ENCODE data around the gene EYS. TPM values are rescaled to one million over a fixed set of nuclear protein-coding genes. Genes with fewer than 3 reads are reported as not detected.

The EYS gene
- total RNA-seq, 2 experiments from 2014 or later: not detected

DNA sequence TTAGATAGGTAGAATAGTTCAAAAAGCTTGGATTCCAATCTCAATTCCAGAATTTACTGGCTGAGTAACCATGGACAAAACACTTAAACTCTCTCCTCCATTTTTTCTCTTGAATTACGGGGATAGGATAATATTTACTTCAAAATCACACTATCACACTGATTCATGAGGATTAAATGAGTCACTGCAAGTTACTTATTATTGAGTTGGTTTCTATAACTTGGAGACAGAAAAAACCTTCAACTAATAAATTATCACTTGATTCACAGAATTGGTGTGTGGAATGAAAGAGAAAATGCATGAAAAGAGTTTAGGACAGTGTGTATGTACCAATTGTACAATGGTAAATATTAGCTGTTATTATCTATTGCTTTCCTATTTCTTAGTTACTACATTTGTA, 1486.2 kb downstream of the EYS start:
- Mint-ChIP-seq H3K27ac (no peak overlapping the region), H3K9me3 (peaks cover 8% of the 10 kb centered on the region), H3K4me1 (ENCODE audit: low read depth) (no peaks in the 10 kb centered on the region), H3K27me3 (no peaks in the 10 kb centered on the region), H3K4me3 (no peak overlapping the region), H3K36me3 (ENCODE audit: low read depth) (no peaks in the 10 kb centered on the region)
- H3K27me3 ChIP-seq (ENCODE audit: control insufficient read depth in 1 of 2, insufficient read depth in 2 of 2, low read length in 2 of 2): no peaks in the 10 kb centered on the region
- ATAC-seq (ENCODE audit: poor library complexity) (no peak), DNase-seq (no peak)
- intact Hi-C loops (cut with DNase I, micrococcal nuclease): no loop called here
- TF ChIP-seq, protein P1, sequence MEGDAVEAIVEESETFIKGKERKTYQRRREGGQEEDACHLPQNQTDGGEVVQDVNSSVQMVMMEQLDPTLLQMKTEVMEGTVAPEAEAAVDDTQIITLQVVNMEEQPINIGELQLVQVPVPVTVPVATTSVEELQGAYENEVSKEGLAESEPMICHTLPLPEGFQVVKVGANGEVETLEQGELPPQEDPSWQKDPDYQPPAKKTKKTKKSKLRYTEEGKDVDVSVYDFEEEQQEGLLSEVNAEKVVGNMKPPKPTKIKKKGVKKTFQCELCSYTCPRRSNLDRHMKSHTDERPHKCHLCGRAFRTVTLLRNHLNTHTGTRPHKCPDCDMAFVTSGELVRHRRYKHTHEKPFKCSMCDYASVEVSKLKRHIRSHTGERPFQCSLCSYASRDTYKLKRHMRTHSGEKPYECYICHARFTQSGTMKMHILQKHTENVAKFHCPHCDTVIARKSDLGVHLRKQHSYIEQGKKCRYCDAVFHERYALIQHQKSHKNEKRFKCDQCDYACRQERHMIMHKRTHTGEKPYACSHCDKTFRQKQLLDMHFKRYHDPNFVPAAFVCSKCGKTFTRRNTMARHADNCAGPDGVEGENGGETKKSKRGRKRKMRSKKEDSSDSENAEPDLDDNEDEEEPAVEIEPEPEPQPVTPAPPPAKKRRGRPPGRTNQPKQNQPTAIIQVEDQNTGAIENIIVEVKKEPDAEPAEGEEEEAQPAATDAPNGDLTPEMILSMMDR (IDR thresholded peaks at IDR 0.05): no peak
- POLR2A ChIA-PET: no interaction called here
- no peaks in the 10 kb centered on the region for H3K36me3 ChIP-seq (ENCODE audit: insufficient read depth, low read length)
- H3K4me3 ChIP-seq (ENCODE audit: low read length): no peak overlapping the region
- H3K27ac ChIP-seq (ENCODE audit: low read depth in 1 of 2, low read length in 2 of 2): no peak overlapping the region
- peaks cover 0 to 3% of the 10 kb centered on the region in 2 experiments for H3K9me3 ChIP-seq (ENCODE audit: control insufficient read depth in 1 of 2, insufficient read depth in 1 of 2, low read length in 2 of 2)
- H3K4me1 ChIP-seq (ENCODE audit: insufficient read depth, low read length): no peaks in the 10 kb centered on the region
- CTCF ChIA-PET: no interaction called here

DNA sequence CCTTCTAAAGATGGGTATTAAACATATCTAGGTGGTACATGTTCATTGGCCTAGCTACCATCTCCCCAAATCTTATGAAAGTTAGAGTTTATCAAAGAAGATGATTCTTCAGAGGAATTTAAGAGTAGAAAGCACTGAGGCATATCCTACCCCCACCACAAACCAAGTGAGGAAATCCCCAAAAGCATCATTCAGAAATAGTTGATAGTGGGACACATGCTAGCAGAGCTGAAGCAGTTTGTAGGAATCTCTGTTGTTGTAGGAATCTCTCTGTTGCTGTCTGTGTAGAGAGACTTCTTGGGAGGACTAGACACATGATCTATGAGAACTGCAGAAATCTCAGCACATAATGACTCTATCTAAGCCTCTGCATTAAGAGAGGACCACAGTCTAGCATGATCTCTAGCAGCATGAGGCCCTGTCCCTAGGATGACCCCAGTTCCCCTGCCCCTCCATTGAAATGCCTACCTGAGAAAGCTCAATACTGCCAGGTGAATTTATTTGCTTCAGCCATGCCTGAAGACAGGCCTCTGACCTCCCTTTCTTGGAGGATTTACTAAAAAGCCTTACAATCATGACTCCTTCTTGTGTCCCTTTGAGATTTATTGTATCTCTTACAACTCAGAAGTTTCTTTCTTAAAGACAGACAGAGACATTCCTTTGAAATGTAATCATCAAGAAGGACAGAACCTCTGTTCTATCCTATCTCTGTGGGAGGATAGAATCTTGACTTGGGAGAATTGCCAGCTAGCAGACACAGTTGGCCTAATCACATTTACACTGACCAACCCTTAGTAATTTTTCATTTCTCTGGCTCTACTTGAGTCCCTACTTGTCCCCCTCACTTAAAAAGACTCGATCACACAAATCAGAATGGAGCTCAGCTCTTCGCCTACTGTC, 1489.1 kb downstream of the EYS start:
- Histone ChIP-seq H3K27ac (ENCODE audit: low read depth in 1 of 2, low read length in 2 of 2) (no peak overlapping the region), H3K4me3 (ENCODE audit: low read length) (no peak overlapping the region), H3K27me3 (ENCODE audit: control insufficient read depth in 1 of 2, insufficient read depth in 2 of 2, low read length in 2 of 2) (no peaks in the 10 kb centered on the region), H3K9me3 (ENCODE audit: control insufficient read depth in 1 of 2, insufficient read depth in 1 of 2, low read length in 2 of 2) (peaks cover 0 to 3% of the 10 kb centered on the region in 2 experiments), H3K36me3 (ENCODE audit: insufficient read depth, low read length) (no peaks in the 10 kb centered on the region), H3K4me1 (ENCODE audit: insufficient read depth, low read length) (no peaks in the 10 kb centered on the region)
- intact Hi-C loops (cut with DNase I, micrococcal nuclease): no loop called here
- no peak overlapping the region for H3K4me3 Mint-ChIP-seq
- TF ChIP-seq, protein P1 (IDR thresholded peaks at IDR 0.05): no peak
- H3K27me3 Mint-ChIP-seq: no peaks in the 10 kb centered on the region
- DNase-seq (no peak), ATAC-seq (ENCODE audit: poor library complexity) (no peak)
- peaks cover 8% of the 10 kb centered on the region for H3K9me3 Mint-ChIP-seq
- H3K27ac Mint-ChIP-seq: no peak overlapping the region
- H3K4me1 Mint-ChIP-seq (ENCODE audit: low read depth): no peaks in the 10 kb centered on the region
- POLR2A ChIA-PET: no interaction called here
- no peaks in the 10 kb centered on the region for H3K36me3 Mint-ChIP-seq (ENCODE audit: low read depth)
- CTCF ChIA-PET: no interaction called here

DNA sequence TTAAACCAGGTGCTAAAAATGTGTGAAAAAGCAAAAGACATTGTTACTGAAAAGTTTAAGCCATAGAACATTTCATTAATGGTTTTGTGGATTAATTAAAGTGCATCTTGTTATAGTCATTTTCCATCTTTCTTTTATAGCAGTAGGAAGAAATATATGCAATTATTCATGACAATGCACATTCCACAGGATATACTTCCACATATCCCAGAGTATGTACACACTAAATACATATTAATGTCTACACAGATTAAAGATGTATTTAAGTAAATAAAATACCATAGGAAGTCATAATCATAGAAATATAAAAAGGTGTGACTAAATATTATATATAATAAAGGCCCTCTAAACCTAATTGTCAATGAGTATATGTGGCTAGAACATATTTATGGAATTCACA, 1492.7 kb downstream of the EYS start:
- Mint-ChIP-seq H3K36me3 (ENCODE audit: low read depth) (no peaks in the 10 kb centered on the region), H3K27ac (no peak overlapping the region), H3K9me3 (peaks cover 7% of the 10 kb centered on the region), H3K4me3 (no peak overlapping the region), H3K27me3 (no peaks in the 10 kb centered on the region), H3K4me1 (ENCODE audit: low read depth) (no peaks in the 10 kb centered on the region)
- ChIA-PET CTCF (no interaction called here), POLR2A (no interaction called here)
- Histone ChIP-seq H3K36me3 (ENCODE audit: insufficient read depth, low read length) (no peaks in the 10 kb centered on the region), H3K27me3 (ENCODE audit: control insufficient read depth in 1 of 2, insufficient read depth in 2 of 2, low read length in 2 of 2) (no peaks in the 10 kb centered on the region), H3K4me1 (ENCODE audit: insufficient read depth, low read length) (no peaks in the 10 kb centered on the region), H3K9me3 (ENCODE audit: control insufficient read depth in 1 of 2, insufficient read depth in 1 of 2, low read length in 2 of 2) (peaks cover 0 to 3% of the 10 kb centered on the region in 2 experiments), H3K4me3 (ENCODE audit: low read length) (no peak overlapping the region), H3K27ac (ENCODE audit: low read depth in 1 of 2, low read length in 2 of 2) (no peak overlapping the region)
- DNase-seq: no peak
- TF ChIP-seq, protein P1 (IDR thresholded peaks at IDR 0.05): no peak
- ATAC-seq (ENCODE audit: poor library complexity): no peak
- intact Hi-C loops (cut with DNase I, micrococcal nuclease): no loop called here
